H1 (cell line): ENCODE data around the gene PIP4K2C. TPM values are rescaled to one million over a fixed set of nuclear protein-coding genes. Genes with fewer than 3 reads are reported as not detected.

Experiments used
- CBX8 ChIP-seq: fragments of 300-800, 300-1000 bp; sonication (generic); IDR thresholded peaks from 2 replicates; pipeline ENCODE4 v1.7.1; 2016; ENCODE audit warnings: low read depth, low read length, borderline replicate concordance
- KDM4A ChIP-seq: IDR thresholded peaks from one replicate; pipeline ENCODE4 v1.7.1; 2012; ENCODE audit warnings: low read depth, mild to moderate bottlenecking, moderate library complexity, low read length, inconsistent platforms; ENCODE audit not compliant: severe bottlenecking
- MAX ChIP-seq: IDR thresholded peaks from 2 replicates; pipeline ENCODE4 v1.6.1; 2012; ENCODE audit warnings: inconsistent platforms
- TEAD4 ChIP-seq: IDR thresholded peaks from 2 replicates; pipeline ENCODE4 v1.6.1; 2012; ENCODE audit warnings: low read depth, low read length, inconsistent platforms, mixed read lengths
- polyA plus RNA-seq, 7 experiments: library from polyadenylated mRNA; depleted of rRNA in 3 of 7; stranded (reverse) in 5 of 7; unstranded in 2 of 7; fragments of >200 nt in 5 of 7; fragments of 200-250 nt in 2 of 7; gene quantifications; 1 replicate in 5 of 7; 2 replicates in 1 of 7; 4 replicates in 1 of 7; pipeline versions ENCODE4 v1.2.1 to v1.2.3, GENCODE V29; 2011 to 2013; ENCODE audit warnings: missing spikeins in 2 of 7, mixed read lengths in 2 of 7
- total RNA-seq: library from RNA; stranded (reverse); fragmentation: NEBNext Ultra II Directional; extraction: Animal tissue kit (Norgen Biotek cat#: 25700); gene quantifications from 2 replicates; pipeline ENCODE4 v1.2.1, GENCODE V29; 2021

The PIP4K2C gene
- total and polyA plus RNA-seq, 2 of the 8 experiments (the other 6 are each of a cell fraction or from before 2014, with no cell fraction given): 25.0 to 27.1 TPM

- TF ChIP-seq MAX: no peak
- no peak for TF ChIP-seq CBX8
- TF ChIP-seq KDM4A: no peak
- no peak for TF ChIP-seq TEAD4
Measured at GRCh38 chr12:57571926-57572762, 18.8 kb upstream of the PIP4K2C start (continued).
